SK-N-SH treated with all-trans-retinoic acid at 6 μM for 48 hours (cell line): ENCODE results near the gene TNFRSF12A.

Source experiments
- BACH2 ChIP-seq: fragments of 250-450 bp; sonication (Bioruptor Pico); IDR thresholded peaks from 2 replicates; pipeline ENCODE4 v1.9.0; 2021; ENCODE audit warnings: mild to moderate bottlenecking, borderline replicate concordance
- PPARA ChIP-seq: fragments of 250-450 bp; sonication (Bioruptor Pico); IDR thresholded peaks from 2 replicates; pipeline ENCODE4 v1.5.0; 2020; ENCODE audit warnings: mild to moderate bottlenecking, borderline replicate concordance
- RARB ChIP-seq: fragments of 250-450 bp; sonication (Bioruptor Pico); IDR thresholded peaks from 2 replicates; pipeline ENCODE4 v1.8.0; 2021; ENCODE audit warnings: mild to moderate bottlenecking, moderate library complexity
- ZFP30 ChIP-seq: fragments of 450-650 bp; formaldehyde crosslinking; IDR thresholded peaks from 2 replicates; pipeline ENCODE4 v1.5.0; 2022; ENCODE audit warnings: mild to moderate bottlenecking, moderate library complexity
- TF ChIP-seq, protein P1 (sequence below): fragments of 250-450 bp; sonication (Bioruptor Pico); IDR thresholded peaks from 2 replicates; pipeline ENCODE4 v1.8.0; 2020; ENCODE audit warnings: mild to moderate bottlenecking, moderate library complexity, borderline replicate concordance

DNA sequence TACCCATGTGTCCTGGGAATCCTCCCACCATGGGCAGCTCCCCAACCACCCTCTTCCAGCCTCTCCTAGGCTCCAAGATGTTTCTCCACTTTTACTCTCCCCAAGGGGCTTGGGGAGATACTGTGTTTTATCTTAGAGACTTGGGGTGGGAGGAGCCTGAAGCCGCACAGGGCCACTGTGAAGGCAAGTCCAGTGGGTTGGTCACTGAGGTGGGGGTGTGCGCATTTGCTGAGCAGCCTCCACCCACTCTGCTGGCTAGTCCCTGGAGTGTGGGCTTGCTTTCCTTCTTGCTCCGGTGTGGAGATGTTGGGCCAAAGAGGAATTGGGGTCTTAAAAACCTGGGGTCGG, 11.5 kb upstream of the TNFRSF12A start:
- TF ChIP-seq, protein P1, sequence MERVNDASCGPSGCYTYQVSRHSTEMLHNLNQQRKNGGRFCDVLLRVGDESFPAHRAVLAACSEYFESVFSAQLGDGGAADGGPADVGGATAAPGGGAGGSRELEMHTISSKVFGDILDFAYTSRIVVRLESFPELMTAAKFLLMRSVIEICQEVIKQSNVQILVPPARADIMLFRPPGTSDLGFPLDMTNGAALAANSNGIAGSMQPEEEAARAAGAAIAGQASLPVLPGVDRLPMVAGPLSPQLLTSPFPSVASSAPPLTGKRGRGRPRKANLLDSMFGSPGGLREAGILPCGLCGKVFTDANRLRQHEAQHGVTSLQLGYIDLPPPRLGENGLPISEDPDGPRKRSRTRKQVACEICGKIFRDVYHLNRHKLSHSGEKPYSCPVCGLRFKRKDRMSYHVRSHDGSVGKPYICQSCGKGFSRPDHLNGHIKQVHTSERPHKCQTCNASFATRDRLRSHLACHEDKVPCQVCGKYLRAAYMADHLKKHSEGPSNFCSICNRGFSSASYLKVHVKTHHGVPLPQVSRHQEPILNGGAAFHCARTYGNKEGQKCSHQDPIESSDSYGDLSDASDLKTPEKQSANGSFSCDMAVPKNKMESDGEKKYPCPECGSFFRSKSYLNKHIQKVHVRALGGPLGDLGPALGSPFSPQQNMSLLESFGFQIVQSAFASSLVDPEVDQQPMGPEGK (CRISPR knock-in tag): no peak
- no peak for TF ChIP-seq BACH2 (CRISPR knock-in tag)
- no peak for TF ChIP-seq RARB (CRISPR knock-in tag)
- no peak for TF ChIP-seq ZFP30 (CRISPR knock-in tag)
- TF ChIP-seq PPARA: no peak
